Measurements from ENCODE around the gene PARP12. TPM values are rescaled to one million over a fixed set of nuclear protein-coding genes. Genes with fewer than 3 reads are reported as not detected.

PARP12 gene
- total RNA-seq, 1 experiment from 2014 or later = 11.7 TPM

Small RNAs within 50 kb of the gene (small RNA-seq; reads per million reads assigned to genes)
- gene RF00019 = not detected

Other genes starting within 250 kb of the PARP12 start
- gene TBXAS1, start 233.7 kb downstream of the PARP12 start, total RNA-seq (2014; rRNA removed; shearing (Covaris generic)) = 13.0 and 13.5 TPM in 2 replicates
- gene KDM7A, start 114.0 kb upstream of the PARP12 start, total RNA-seq (2014; rRNA removed; shearing (Covaris generic)) = 1.00 and 1.3 TPM in 2 replicates